ENCODE data around the gene SLIT3.

Gene SLIT3

DNA sequence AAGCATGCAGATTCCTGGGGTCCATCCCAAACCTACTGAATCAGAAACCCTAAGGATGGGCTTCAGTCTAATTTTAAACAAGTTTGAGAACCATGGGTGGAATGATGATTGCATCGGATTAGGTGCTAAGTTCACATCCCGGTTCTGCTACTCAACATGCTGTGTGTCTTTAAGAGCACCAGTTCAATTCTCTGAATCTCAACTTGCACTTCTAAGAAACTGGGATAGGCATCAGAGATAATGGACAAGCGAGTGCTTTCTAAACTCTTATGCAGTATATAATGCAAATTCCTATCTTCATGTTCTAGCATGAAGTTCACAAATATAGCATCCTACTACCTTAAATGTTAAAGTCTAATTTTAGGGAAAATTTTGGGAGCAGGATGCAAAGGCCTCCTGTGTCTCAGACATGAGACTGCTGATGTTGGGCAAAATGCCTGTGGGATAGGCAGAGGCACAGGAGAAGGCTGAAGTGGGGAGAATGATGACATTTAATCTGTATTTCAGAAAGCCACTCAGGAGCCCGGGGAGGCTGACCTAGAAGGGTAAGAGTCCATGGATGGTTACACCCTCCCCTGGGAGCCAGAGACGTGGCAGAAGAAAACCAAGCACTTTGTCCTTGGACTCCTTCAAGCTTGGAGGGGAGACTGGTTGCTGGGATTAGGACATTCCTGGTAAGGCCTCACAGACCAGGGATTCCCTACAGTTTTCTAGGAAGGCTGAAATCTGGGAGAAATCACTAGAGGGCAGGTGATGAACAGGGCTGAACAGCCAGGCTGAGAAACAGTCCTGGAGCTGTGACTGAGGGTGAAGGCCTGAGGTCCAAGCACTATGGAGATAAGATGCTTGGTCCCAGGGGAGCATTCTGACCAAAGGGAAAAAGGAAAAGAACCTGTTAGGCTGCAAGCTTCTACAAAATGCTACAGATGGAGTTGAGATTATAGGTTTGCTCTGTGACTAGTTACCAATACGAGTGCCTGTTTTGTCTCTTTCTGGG lies 409.8 kb downstream of the SLIT3 start:
- Mint-ChIP-seq H3K27me3 (peaks cover 19 to 24% of the 10 kb centered on the region in 2 donors), H3K36me3 (no peaks in the 10 kb centered on the region), H3K4me1 (no peaks in the 10 kb centered on the region), H3K4me3 (no peak overlapping the region), H3K27ac (no peak overlapping the region), H3K9me3 (no peaks in the 10 kb centered on the region)
- ATAC-seq (replicated peaks) (no peak), DNase-seq (no peak)

DNA sequence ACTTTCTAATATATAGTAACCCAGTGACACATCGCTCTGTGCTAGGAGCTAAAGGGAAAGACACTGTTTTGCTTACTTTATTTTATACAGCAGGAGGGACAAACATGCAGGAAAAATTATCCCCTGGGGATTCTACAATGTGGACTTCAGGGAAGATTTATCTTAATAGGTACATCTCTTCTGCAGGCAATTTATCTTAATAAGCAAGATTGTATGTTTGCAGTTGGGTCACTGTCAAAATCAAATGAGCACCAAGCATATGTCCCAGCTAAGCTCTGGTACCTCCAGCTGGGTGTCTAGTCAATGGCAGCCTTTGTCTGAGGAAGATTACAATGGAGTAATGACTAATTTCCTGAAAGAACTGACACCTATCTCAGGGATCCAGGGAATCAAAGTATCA lies 411.9 kb downstream of the SLIT3 start:
- H3K4me3 Mint-ChIP-seq, result no peak overlapping the region
- H3K9me3 Mint-ChIP-seq, result no peaks in the 10 kb centered on the region
- peaks cover 12 to 15% of the 10 kb centered on the region in 2 donors for H3K27me3 Mint-ChIP-seq
- H3K27ac Mint-ChIP-seq, result no peak overlapping the region
- no peaks in the 10 kb centered on the region for H3K4me1 Mint-ChIP-seq
- no peaks in the 10 kb centered on the region for H3K36me3 Mint-ChIP-seq
- ATAC-seq (replicated peaks) (no peak), DNase-seq (no peak)

DNA sequence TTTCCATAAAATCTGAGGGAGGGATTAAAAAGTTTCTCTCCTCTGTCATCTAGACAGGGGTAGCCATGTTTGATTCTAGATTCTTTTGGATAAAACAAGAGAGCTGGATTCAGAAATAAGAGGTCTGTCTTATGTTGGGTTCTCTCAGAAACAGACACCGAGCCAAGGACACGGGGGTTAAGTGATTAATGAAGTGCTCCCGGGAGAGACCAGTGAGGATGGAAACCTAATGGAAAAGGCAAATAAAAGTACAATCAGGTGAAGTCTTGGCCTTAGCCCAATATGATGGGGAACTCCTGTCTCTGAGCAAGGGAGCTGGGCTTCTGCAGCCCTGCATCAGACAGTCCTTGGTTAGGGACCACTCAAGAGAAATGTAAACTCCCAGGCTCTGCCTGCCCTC lies 413.0 kb downstream of the SLIT3 start:
- Mint-ChIP-seq H3K9me3 (no peaks in the 10 kb centered on the region), H3K4me3 (no peak overlapping the region), H3K4me1 (no peaks in the 10 kb centered on the region), H3K27me3 (peaks cover 16 to 21% of the 10 kb centered on the region in 2 donors), H3K36me3 (no peaks in the 10 kb centered on the region), H3K27ac (no peak overlapping the region)
- DNase-seq, result no peak
- no peak for ATAC-seq (replicated peaks)

DNA sequence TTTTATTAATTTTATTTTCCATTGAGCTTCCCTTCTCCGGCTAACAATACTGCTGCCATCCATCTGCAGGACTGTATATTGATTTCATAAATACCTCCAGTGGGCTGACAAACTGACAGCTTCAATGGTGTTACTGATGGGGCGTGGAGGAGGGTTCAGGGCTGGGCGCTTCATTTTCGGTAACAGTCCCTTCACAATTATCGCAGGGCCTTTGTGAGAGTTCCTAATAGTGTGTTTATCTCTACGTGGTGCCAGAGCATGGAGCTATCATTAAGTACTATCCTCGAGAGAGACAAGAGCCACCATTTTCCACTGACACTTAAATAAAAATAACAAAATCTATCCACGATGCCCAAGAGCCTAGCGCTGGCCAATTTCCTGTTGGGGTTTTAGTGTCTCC lies 414.8 kb downstream of the SLIT3 start:
- H3K36me3 Mint-ChIP-seq, result no peaks in the 10 kb centered on the region
- no peak for ATAC-seq (replicated peaks)
- no peaks in the 10 kb centered on the region for H3K9me3 Mint-ChIP-seq
- H3K27me3 Mint-ChIP-seq, result peaks cover 14 to 25% of the 10 kb centered on the region in 2 donors
- no peak for DNase-seq
- no peaks in the 10 kb centered on the region for H3K4me1 Mint-ChIP-seq
- no peak overlapping the region for H3K27ac Mint-ChIP-seq
- no peak overlapping the region for H3K4me3 Mint-ChIP-seq

DNA sequence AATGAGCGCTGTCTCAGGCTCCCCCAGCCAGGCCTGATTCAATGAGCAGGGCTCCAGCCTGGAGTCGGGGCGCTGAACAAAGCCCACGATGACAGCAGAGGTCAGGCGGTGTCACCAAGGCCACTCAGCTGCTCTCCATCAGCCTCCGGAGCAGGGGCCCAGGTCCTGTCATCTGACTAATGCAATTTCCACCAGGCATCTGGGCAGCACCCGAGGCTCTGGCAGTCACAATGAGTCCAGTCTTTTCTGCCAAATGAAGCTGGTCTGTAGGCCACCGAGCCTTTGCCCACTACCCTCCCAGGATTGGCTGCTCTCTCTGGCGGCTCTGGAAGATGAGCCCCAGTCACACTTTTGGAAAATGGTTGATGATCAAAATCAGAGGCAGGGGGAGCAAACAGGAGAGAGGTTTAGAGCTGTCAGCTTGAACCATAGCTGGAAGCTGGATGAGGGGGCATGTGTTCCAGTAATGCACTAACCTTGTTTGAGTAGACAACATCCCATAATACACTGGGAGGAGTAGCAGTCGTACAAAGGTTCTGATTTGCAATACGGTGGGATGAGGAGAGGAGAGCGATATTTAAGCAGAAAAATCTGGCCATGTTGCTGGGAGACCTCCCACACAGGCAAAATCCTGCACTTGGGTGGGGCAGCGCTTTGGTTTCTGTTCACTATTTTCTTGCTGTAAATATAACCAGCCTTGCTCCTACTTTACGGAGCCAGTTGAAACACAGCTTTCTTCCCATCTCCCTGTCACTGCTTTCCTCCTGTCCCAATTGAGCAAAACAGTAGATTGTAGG lies 415.4 kb downstream of the SLIT3 start:
- H3K27ac Mint-ChIP-seq, result no peak overlapping the region
- no peak overlapping the region for H3K4me3 Mint-ChIP-seq
- peaks cover 0 to under 1% of the 10 kb centered on the region in 2 donors for H3K4me1 Mint-ChIP-seq
- peaks cover 11 to 25% of the 10 kb centered on the region in 2 donors for H3K27me3 Mint-ChIP-seq
- ATAC-seq (replicated peaks) (no peak), DNase-seq (no peak)
- no peaks in the 10 kb centered on the region for H3K36me3 Mint-ChIP-seq
- H3K9me3 Mint-ChIP-seq, result no peaks in the 10 kb centered on the region

DNA sequence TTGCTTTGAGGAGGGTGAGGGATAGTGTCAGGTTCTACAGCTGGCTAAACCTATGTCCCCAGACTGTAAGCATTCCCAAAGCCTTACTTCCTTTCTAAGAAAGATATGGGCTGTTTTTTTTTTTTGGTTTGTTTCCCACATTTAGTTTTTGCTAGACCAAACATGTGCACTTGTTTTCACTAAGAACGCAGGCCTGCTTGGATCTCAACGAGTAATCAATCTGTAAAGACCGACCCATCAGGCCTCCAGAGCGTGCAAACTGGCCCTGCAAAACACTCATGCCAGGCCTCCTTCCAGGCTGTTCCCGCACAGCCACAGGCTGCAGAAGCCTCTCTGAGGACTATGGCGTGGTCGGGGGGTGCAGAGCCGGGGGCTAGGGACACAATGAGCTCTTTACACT lies 416.9 kb downstream of the SLIT3 start:
- no peak overlapping the region for H3K27ac Mint-ChIP-seq

DNA sequence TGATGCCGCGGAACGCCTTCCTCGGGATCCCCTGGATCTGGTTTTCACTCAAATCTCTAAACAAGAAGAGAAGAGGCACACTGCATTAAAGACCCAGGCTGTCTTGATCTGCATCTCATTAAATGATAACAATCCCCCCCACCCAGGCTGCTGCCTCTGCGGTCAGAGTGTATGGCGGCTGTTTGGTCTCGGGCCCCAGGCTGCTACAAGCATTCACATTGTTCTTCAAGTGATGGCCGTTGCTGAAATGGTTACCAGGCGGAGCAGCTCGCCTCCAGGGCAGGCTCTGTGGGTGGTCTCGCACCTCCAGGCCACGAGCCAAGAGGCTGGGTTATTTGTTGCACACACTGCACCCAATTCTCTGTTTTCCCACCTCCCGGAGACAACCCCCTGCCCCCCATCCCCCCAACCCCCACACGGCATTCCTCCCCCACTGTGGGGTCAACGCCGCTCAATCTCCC lies 417.6 kb downstream of the SLIT3 start:
- Mint-ChIP-seq H3K27ac (no peak overlapping the region), H3K4me1 (peaks cover 8 to 16% of the 10 kb centered on the region in 2 donors), H3K9me3 (no peaks in the 10 kb centered on the region), H3K36me3 (no peaks in the 10 kb centered on the region), H3K27me3 (peaks cover 11 to 19% of the 10 kb centered on the region in 2 donors), H3K4me3 (no peak overlapping the region)
- DNase-seq, result no peak
- ATAC-seq (replicated peaks), result no peak

More for the DNA sequence above, 416.9 kb downstream of the SLIT3 start:
- Mint-ChIP-seq H3K4me3 (no peak overlapping the region), H3K36me3 (no peaks in the 10 kb centered on the region), H3K4me1 (peaks cover 7 to 15% of the 10 kb centered on the region in 2 donors), H3K27me3 (peaks cover 11 to 25% of the 10 kb centered on the region in 2 donors), H3K9me3 (no peaks in the 10 kb centered on the region)
- no peak for ATAC-seq (replicated peaks)
- DNase-seq, result no peak

DNA sequence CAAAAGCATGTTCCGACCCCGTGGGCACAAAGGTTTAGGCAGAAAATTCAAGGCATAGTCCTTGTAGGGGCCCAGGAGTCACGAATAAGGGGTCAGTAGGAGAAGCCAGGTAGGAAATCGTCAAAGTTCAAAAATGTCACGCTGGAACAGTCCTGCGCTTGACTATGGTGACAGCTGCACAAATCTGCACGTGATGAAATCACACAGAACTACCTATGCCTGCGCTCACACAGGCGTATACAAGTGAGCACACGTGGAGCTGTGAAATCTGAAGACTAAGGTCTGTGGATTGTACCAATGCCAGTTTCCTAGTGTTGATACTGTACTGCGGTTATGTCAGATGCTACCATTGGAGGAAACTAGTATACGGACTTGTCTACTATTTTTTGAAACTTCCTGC lies 418.7 kb downstream of the SLIT3 start:
- no peaks in the 10 kb centered on the region for H3K36me3 Mint-ChIP-seq
- no peak overlapping the region for H3K27ac Mint-ChIP-seq

DNA sequence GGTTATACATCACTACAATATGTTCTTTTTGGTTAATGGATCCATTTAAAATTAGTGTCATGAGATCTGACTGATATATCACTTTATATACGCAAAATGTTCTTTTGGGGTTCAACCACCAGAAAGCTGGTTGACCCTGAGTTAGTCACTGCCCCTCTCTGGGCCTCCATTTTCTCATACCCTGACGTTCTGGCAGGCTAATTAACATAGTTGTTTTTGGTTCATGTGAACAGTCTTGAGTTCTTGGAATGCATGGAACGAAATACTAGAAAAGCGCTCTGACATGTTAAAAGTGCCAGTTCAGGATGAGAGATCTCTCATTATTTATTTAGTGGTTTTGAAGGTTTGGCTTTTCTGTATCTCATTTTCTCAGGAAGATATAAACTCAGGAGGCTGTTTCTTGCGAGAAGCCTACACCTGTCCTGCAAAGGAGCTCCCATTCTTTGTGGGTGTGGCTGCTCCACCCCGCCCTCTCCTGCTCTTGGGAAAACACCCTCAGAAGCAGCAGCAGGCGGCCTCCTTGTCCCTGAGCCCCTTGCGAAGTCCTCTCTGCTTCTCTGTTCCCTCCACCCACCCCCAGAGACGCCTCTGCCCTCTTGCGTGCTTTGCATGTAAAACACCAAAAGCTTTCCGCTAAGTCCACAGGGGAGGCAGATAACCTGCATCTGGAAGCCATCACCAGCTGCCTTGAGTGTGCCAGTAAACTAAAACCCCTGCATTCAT lies 419.4 kb downstream of the SLIT3 start:
- H3K36me3 Mint-ChIP-seq, result peaks cover 0 to 3% of the 10 kb centered on the region in 2 donors
- no peak overlapping the region for H3K27ac Mint-ChIP-seq
- H3K9me3 Mint-ChIP-seq, result peaks cover 3% of the 10 kb centered on the region in 2 donors

More for the DNA sequence above, 418.7 kb downstream of the SLIT3 start:
- no peak for ATAC-seq (replicated peaks)
- H3K4me3 Mint-ChIP-seq, result no peak overlapping the region
- peaks cover 14 to 21% of the 10 kb centered on the region in 2 donors for H3K27me3 Mint-ChIP-seq
- no peaks in the 10 kb centered on the region for H3K9me3 Mint-ChIP-seq
- DNase-seq, result no peak
- peaks cover 11 to 24% of the 10 kb centered on the region in 2 donors for H3K4me1 Mint-ChIP-seq

DNA sequence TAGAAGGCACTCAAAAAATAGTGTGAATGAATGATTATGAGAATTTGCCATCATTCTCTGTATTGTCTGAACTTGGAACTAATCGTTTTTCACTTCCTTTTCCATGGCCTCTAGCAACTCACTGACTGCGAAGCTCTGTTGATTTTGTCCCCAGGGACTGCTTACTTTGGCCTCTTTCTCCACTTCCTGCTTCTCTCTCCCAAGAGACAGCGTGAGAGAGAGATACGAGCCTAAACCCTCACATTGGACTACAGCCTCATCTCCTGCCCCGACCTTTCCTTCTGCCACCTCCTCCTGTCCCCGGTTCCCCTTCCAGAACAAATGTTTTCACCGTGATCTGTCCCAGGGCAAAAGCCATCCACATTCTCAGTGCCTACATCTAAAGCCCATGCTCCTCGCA lies 421.0 kb downstream of the SLIT3 start:
- Mint-ChIP-seq H3K4me3 (no peak overlapping the region), H3K9me3 (peaks cover 3% of the 10 kb centered on the region in 2 donors), H3K36me3 (peaks cover 0 to 3% of the 10 kb centered on the region in 2 donors), H3K27me3 (peaks cover 33 to 43% of the 10 kb centered on the region in 2 donors), H3K27ac (no peak overlapping the region), H3K4me1 (peaks cover 14 to 29% of the 10 kb centered on the region in 2 donors)
- peak; percentile 65 for DNase-seq
- ATAC-seq (replicated peaks), result peak; percentile 95 to 98

More for the DNA sequence above, 419.4 kb downstream of the SLIT3 start:
- ATAC-seq (replicated peaks) (no peak), DNase-seq (no peak)
- peaks cover 14 to 29% of the 10 kb centered on the region in 2 donors for H3K4me1 Mint-ChIP-seq
- no peak overlapping the region for H3K4me3 Mint-ChIP-seq
- peaks cover 19 to 26% of the 10 kb centered on the region in 2 donors for H3K27me3 Mint-ChIP-seq

DNA sequence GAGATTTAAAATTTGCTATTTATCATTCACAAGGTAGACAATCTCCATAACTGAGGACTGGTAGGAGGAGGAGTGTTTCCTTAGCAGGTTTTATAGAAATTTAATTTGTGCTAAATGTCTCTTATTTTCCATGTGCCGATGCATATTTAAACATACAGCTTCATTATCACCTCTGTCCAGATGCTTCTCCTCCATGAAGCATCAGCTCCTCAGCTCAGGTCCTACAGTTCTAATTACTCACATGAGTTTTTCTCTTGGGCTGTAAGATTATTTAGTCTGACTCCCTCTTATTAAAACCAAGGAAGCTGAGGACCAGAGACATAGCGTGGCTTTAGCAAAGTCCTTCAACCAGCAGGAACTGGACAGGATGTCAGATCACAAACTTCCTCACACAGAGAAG lies 421.6 kb downstream of the SLIT3 start:
- H3K27ac Mint-ChIP-seq, result no peak overlapping the region
- ATAC-seq (replicated peaks), result no peak

DNA sequence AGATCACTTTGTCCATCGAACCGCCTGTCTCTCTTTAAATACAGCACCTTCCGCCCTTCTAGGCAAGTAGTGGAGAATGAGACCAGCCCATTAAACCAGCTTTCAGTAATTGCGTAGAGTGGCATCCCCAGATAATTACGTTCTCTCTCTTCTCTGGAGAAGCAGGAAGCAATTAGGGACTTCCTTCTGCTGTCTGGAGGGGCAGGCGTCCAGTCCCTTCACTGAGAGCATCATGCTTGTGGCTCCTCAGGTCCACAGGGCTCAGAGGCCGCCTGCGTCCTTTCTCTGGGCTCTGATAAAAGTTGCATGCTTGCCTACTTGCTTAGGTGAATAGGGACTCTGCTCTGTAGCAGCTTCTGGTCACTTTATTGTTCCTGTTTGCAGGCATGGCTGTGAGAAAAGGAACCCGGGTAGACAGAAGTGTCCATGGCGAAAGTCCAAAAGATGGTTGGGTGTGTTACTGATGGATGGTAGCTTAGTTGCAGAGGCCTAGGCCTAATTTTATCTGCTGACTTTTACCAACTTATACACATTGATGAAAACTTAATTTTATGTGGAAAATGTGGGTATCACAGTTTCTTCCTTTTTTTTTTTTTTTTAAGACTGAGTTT lies 422.7 kb downstream of the SLIT3 start:
- H3K4me3 Mint-ChIP-seq, result no peak overlapping the region
- H3K4me1 Mint-ChIP-seq, result peaks cover 14 to 29% of the 10 kb centered on the region in 2 donors
- DNase-seq (no peak), ATAC-seq (replicated peaks) (no peak)
- no peak overlapping the region for H3K27ac Mint-ChIP-seq
- peaks cover 3% of the 10 kb centered on the region in 2 donors for H3K9me3 Mint-ChIP-seq
- peaks cover 36 to 43% of the 10 kb centered on the region in 2 donors for H3K27me3 Mint-ChIP-seq
- peaks cover 0 to 3% of the 10 kb centered on the region in 2 donors for H3K36me3 Mint-ChIP-seq

More for the DNA sequence above, 421.6 kb downstream of the SLIT3 start:
- Mint-ChIP-seq H3K36me3 (peaks cover 0 to 3% of the 10 kb centered on the region in 2 donors), H3K27me3 (peaks cover 37 to 47% of the 10 kb centered on the region in 2 donors), H3K4me1 (peaks cover 14 to 29% of the 10 kb centered on the region in 2 donors), H3K9me3 (peaks cover 3% of the 10 kb centered on the region in 2 donors), H3K4me3 (no peak overlapping the region)
- no peak for DNase-seq

DNA sequence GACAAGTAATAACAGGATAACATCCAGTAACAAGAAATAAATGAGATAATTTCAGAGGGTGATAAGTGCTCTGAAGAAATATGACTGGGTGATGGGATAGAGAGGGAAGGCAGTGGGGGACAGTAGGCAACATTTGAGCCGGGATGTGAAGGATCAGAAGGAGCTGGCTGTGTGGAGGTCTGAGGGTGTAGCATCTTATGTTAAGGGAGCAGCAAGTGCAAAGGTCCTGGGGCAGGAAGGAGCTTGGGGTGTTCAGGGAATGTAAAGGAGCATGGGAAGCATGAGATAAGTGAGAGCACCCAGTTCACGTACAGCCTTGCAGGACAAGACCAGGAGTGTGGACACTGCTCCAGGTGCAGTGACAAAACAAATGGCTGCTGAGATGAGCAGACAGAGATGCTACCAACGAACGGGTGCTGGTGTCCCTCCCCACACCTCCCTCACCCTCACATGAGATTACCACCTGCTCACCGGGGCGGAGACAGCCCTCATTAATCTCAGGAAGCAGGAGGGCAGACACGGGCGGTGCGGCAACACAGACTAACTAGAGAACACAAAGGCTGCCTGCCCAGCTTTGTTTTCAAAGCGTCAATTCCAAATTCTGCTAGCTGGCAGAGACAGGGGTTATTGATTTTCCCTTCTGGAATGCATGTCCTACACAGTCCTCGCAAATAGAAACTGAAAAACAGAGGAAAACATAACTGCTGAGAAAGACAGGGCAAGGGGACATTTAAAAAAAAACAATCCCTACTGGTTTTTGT lies 423.6 kb downstream of the SLIT3 start:
- no peak for ATAC-seq (replicated peaks)
- no peak for DNase-seq
- peaks cover 14 to 29% of the 10 kb centered on the region in 2 donors for H3K4me1 Mint-ChIP-seq
- peaks cover 3% of the 10 kb centered on the region in 2 donors for H3K9me3 Mint-ChIP-seq
- no peak overlapping the region for H3K27ac Mint-ChIP-seq
- peaks cover 0 to 3% of the 10 kb centered on the region in 2 donors for H3K36me3 Mint-ChIP-seq
- H3K27me3 Mint-ChIP-seq, result peaks cover 34 to 44% of the 10 kb centered on the region in 2 donors
- H3K4me3 Mint-ChIP-seq, result no peak overlapping the region
